Mucosa of descending colon (tissue), 3 donors: Measurements from ENCODE around the gene FUBP3. TPM values are rescaled to one million over a fixed set of nuclear protein-coding genes. Genes with fewer than 3 reads are reported as not detected.

Source experiments
- ATAC-seq: fragments of 200-7000 bp; cut with Tn5 transposase; one replicate; pipeline ENCODE4 v1.9.1; 2020; ENCODE audit warnings: mild to moderate bottlenecking, moderate library complexity
- DNase-seq, 3 donors: peaks; one replicate each; pipeline ENCODE4 v3.0.0-alpha.2; 2020
- H3K36me3 ChIP-seq: fragments of 200-600 bp; one replicate; pipeline ENCODE4 v1.8.0; 2021; ENCODE audit warnings: low read depth, mild to moderate bottlenecking
- H3K4me1 ChIP-seq: fragments of 200-600 bp; one replicate; pipeline ENCODE4 v1.8.0; 2021; ENCODE audit warnings: low read depth, mild to moderate bottlenecking
- H3K4me3 ChIP-seq: fragments of 200-600 bp; one replicate; pipeline ENCODE4 v1.8.0; 2021; ENCODE audit warnings: mild to moderate bottlenecking
- H3K9me3 ChIP-seq: fragments of 200-600 bp; one replicate; pipeline ENCODE4 v1.8.0; 2021; ENCODE audit warnings: mild to moderate bottlenecking
- intact Hi-C, 2 donors: fragments of 100-400 bp; cut with DNase I in 1 of 2; cut with micrococcal nuclease in 1 of 2; formaldehyde crosslinking; loops; one replicate each; pipeline versions ENCODE4 v1.11.0 to v1.11.1; 2022; cut with DNase I, micrococcal nuclease
- total RNA-seq, 3 donors: library from RNA; stranded (reverse); fragmentation: NEBNext Ultra II Directional in 2 of 3; extraction: Animal tissue kit (Norgen Biotek cat#: 25700) in 2 of 3; gene quantifications; one replicate each; pipeline versions ENCODE4 v1.2.1 to v1.2.4, GENCODE V29; 2021 to 2023
- TF ChIP-seq, protein P1 (sequence below): fragments of 200-600 bp; IDR thresholded peaks from one replicate; pipeline ENCODE4 v1.8.0; 2022; ENCODE audit warnings: antibody characterized with exemption, mild to moderate bottlenecking
- donor health status: DM: no; HTN: no; CAD: no; lungs with moderate emphysema.
- donor health status: DM: no; HTN: no; CAD: no.
- donor health status: DM: no; HTN: yes; CAD: no.

Gene FUBP3
- total RNA-seq, 3 donors from 2014 or later, result 36.5 to 56.5 (median 43.3) TPM

DNA sequence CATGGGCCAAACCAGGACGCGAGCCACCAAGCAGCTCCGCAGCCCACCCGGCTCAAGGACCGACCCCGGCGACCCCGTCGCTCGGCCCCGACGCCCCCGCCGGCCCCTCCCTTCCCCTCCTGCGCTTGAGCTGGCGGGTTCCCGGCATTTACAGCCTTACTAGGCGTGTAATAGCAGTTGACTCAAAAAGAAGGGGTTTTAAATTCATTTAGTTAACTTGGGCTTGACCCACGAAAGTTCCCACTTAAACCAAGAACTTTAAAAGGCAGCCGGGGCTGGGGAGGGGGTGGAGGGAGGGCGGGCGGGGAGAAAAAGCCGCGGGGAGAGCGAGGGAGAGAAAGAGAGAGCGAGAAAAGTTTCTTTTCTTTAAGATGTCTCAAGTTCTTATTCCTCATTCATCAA lies 85.7 kb downstream of the FUBP3 start:
- no peak overlapping the region for H3K4me3 ChIP-seq
- intact Hi-C loops, result no loop called here
- TF ChIP-seq, protein P1, sequence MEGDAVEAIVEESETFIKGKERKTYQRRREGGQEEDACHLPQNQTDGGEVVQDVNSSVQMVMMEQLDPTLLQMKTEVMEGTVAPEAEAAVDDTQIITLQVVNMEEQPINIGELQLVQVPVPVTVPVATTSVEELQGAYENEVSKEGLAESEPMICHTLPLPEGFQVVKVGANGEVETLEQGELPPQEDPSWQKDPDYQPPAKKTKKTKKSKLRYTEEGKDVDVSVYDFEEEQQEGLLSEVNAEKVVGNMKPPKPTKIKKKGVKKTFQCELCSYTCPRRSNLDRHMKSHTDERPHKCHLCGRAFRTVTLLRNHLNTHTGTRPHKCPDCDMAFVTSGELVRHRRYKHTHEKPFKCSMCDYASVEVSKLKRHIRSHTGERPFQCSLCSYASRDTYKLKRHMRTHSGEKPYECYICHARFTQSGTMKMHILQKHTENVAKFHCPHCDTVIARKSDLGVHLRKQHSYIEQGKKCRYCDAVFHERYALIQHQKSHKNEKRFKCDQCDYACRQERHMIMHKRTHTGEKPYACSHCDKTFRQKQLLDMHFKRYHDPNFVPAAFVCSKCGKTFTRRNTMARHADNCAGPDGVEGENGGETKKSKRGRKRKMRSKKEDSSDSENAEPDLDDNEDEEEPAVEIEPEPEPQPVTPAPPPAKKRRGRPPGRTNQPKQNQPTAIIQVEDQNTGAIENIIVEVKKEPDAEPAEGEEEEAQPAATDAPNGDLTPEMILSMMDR, result no peak
- H3K36me3 ChIP-seq, result no peaks in the 10 kb centered on the region
- H3K4me1 ChIP-seq, result peaks cover 36% of the 10 kb centered on the region
- H3K9me3 ChIP-seq, result no peaks in the 10 kb centered on the region
- no peak for DNase-seq
- no peak for ATAC-seq

DNA sequence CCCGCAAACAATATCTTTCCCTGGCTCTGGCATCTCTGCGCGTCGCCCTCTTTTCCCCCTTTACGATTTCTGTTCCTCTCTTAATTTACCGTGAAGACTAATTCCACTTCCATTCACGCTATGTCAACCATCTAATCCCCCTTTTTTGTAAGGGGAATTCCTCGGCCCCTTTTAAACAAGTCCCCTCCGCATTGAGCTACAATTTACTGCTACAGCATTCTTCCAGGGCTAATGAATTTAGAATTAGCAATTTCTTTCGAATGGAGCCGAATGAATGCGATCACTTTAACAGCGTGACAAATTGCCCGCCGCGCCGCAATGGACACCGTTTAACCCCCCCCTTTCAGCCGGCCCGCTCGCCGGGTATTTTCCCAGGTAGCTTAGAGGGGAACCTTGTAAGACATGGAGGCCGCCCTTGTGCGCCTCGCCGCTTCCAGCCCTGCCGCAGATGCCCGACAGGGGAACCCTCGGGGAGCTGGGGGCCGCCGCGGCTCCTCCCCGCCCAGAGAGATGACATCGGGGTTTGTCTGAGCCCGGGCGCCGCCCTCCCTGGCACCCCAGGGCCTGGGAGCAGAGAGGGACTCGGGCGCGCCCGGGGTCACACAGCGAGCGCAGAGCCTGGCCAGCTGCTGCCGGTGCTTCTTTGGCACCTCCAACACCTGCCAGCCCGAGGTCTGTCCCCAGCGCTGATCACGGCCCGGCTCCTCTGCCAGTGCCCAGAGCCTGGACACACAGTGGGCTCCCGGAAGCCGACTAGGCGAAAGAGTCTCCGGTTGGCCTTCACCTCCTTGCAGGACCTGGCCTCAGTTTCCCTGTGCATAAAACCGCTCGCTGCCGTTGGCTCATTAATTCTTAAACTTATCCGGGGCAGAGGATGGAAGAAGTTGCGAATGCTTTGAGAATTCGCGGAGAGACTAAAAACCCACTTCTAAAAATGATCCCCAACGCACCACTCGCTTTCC lies 86.3 kb downstream of the FUBP3 start:
- TF ChIP-seq, protein P1, result no peak
- H3K4me1 ChIP-seq, result peaks cover 32% of the 10 kb centered on the region
- DNase-seq (no peak), ATAC-seq (no peak)
- no peak overlapping the region for H3K4me3 ChIP-seq
- H3K36me3 ChIP-seq, result no peaks in the 10 kb centered on the region
- no peaks in the 10 kb centered on the region for H3K9me3 ChIP-seq
- intact Hi-C loops, result no loop called here

DNA sequence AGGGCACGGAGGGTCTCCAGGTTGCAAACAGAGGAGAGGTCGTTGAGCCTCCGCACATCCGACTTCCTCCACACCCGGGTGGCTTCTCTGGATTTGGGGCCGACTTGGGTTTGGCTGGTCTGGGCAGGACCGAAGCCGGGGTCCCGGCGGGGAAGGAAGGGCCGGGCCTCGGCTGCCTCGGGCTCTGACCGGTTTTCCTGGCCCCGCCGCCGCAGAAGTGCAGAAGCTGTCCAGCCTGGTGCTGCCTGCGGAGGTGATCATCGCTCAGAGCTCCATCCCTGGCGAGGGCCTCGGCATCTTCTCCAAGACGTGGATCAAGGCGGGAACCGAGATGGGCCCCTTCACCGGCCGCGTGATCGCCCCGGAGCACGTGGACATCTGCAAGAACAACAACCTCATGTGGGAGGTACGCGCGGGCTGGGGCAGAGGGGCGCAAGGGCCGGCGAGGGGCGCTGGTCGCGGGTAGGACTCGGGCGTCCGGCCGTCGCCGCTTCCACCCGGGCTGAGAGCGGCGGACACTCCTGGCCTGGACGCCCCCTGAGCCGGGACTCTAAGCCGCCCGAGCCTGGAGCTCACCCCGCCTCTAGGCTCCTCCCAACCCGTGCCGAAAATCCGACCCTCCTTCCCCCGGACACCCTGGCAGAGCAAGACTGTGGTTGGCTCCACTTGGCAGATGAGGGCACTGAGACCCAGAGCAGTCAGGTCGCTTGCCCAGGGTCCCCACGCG lies 87.2 kb downstream of the FUBP3 start:
- TF ChIP-seq, protein P1, result no peak

DNA sequence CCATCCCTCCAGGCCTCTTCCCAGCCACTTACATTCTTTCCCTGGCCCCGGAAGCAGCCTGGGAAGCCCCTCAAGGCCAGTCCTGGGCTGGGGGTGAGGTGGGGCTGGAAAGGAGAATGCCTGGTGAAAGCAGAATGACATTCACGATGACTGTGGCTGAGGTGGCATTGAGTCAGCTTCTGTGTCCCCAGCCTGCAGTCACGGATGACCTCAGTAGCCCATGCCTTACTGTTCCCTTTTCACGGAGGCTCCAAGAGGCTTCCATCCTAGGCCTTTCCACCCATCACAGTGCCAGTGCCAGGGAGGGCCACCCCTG lies 87.7 kb downstream of the FUBP3 start:
- no peak overlapping the region for H3K4me3 ChIP-seq
- intact Hi-C loops, result no loop called here
- TF ChIP-seq, protein P1, result no peak
- ATAC-seq, result no peak
- peaks cover 23% of the 10 kb centered on the region for H3K4me1 ChIP-seq
- H3K9me3 ChIP-seq, result no peaks in the 10 kb centered on the region
- DNase-seq, result no peak
- H3K36me3 ChIP-seq, result no peaks in the 10 kb centered on the region

More for the DNA sequence above, 87.2 kb downstream of the FUBP3 start:
- H3K4me3 ChIP-seq, result no peak overlapping the region
- H3K4me1 ChIP-seq, result peaks cover 24% of the 10 kb centered on the region
- H3K9me3 ChIP-seq, result no peaks in the 10 kb centered on the region
- no peaks in the 10 kb centered on the region for H3K36me3 ChIP-seq
- no peak for DNase-seq
- intact Hi-C loops, result no loop called here
- ATAC-seq, result no peak

DNA sequence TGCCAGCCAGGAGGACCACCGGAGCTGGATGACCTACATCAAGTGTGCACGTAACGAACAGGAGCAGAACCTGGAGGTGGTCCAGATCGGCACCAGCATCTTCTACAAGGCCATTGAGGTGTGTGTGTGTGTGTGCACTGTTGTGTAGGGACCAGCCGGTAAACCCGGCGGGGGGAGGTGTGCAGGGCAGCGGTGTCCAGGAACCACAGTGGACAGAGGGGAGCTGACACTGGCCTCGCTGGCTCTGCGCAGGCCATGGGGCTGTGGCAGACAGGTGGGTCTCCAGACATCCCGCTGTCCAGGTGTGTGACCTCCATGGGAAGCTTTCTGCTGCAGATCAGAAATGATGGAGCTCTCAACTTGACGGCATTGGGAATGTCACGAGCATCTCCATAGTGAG lies 88.8 kb downstream of the FUBP3 start:
- no peak for ATAC-seq
- TF ChIP-seq, protein P1, result no peak
- no peak for DNase-seq
- Histone ChIP-seq H3K36me3 (no peaks in the 10 kb centered on the region), H3K9me3 (no peaks in the 10 kb centered on the region), H3K4me1 (peaks cover 19% of the 10 kb centered on the region), H3K4me3 (no peak overlapping the region)
- intact Hi-C loops, result no loop called here
